ENCODE results near the gene ACOX3. TPM values are rescaled to one million over a fixed set of nuclear protein-coding genes. Genes with fewer than 3 reads are reported as not detected.

Gene ACOX3
- total RNA-seq, 1 donor from 2014 or later: 29.9 TPM

GRCh38 chr4:8468746-8469535 is 28.4 kb upstream of the ACOX3 start:
- no peak for DNase-seq (ENCODE audit: low read depth, low spot score)

- DNase-seq (ENCODE audit: low read depth, low spot score): no peak
Observed at GRCh38 chr4:8467016-8467415, 26.5 kb upstream of the ACOX3 start.

GRCh38 chr4:8465615-8466611 is 25.4 kb upstream of the ACOX3 start:
- no peak for DNase-seq (ENCODE audit: low read depth, low spot score)

- no peak for DNase-seq (ENCODE audit: low read depth, low spot score)
Observed at GRCh38 chr4:8464381-8464780, 23.9 kb upstream of the ACOX3 start.

GRCh38 chr4:8463811-8464210 is 23.3 kb upstream of the ACOX3 start:
- DNase-seq (ENCODE audit: low read depth, low spot score): no peak

- DNase-seq (ENCODE audit: low read depth, low spot score): no peak
Observed at GRCh38 chr4:8461616-8462015, 21.1 kb upstream of the ACOX3 start.

GRCh38 chr4:8461086-8461485 is 20.6 kb upstream of the ACOX3 start:
- no peak for DNase-seq (ENCODE audit: low read depth, low spot score)

GRCh38 chr4:8459867-8460445 is 19.4 kb upstream of the ACOX3 start:
- DNase-seq (ENCODE audit: low read depth, low spot score): no peak

GRCh38 chr4:8457646-8458252 is 17.2 kb upstream of the ACOX3 start:
- DNase-seq (ENCODE audit: low read depth, low spot score): no peak

GRCh38 chr4:8453957-8454356 is 13.4 kb upstream of the ACOX3 start:
- no peak for DNase-seq (ENCODE audit: low read depth, low spot score)

- DNase-seq (ENCODE audit: low read depth, low spot score): peak; percentile 73
Observed at GRCh38 chr4:8451440-8452182, 11.1 kb upstream of the ACOX3 start.

GRCh38 chr4:8446122-8446521 is 5.6 kb upstream of the ACOX3 start:
- no peak for DNase-seq (ENCODE audit: low read depth, low spot score)

- no peak for DNase-seq (ENCODE audit: low read depth, low spot score)
Observed at GRCh38 chr4:8443801-8444200, 3.3 kb upstream of the ACOX3 start.

GRCh38 chr4:8442596-8443358 is 2.3 kb upstream of the ACOX3 start:
- DNase-seq (ENCODE audit: low read depth, low spot score): no peak

- DNase-seq (ENCODE audit: low read depth, low spot score): no peak
Observed at GRCh38 chr4:8441499-8442091, 1.1 kb upstream of the ACOX3 start.

GRCh38 chr4:8439914-8440491 is 520 bp downstream of the ACOX3 start:
- DNase-seq (ENCODE audit: low read depth, low spot score): no peak

- no peak for DNase-seq (ENCODE audit: low read depth, low spot score)
Observed at GRCh38 chr4:8439168-8439567, 1.4 kb downstream of the ACOX3 start.

GRCh38 chr4:8438743-8439142 is 1.8 kb downstream of the ACOX3 start:
- DNase-seq (ENCODE audit: low read depth, low spot score): no peak

GRCh38 chr4:8437281-8437680 is 3.2 kb downstream of the ACOX3 start:
- no peak for DNase-seq (ENCODE audit: low read depth, low spot score)

All from pulmonary artery endothelial cell (primary cell).